ENCODE data around the gene LAMA3. TPM values are rescaled to one million over a fixed set of nuclear protein-coding genes. Genes with fewer than 3 reads are reported as not detected.

The LAMA3 gene
- total RNA-seq, 2 donors from 2014 or later: 0.58 to 1.3 TPM

GRCh38 chr18:23888881-23889280 lies 199.6 kb downstream of the LAMA3 start:
- H3K9me3 Mint-ChIP-seq: no peaks in the 10 kb centered on the region
- 83 to 93% methylated on average over 1 of the region's 1 CpG for WGBS, 2 experiments (ENCODE audit: insufficient coverage in 1 of 2, insufficient read length in 1 of 2)
- H3K4me1 Mint-ChIP-seq: peaks cover 38% of the 10 kb centered on the region

GRCh38 chr18:23889907-23890306 lies 200.7 kb downstream of the LAMA3 start:
- H3K9me3 ChIP-seq (ENCODE audit: control insufficient read depth, low read length): no peaks in the 10 kb centered on the region
- Mint-ChIP-seq H3K4me1 (peaks cover 38% of the 10 kb centered on the region), H3K27me3 (ENCODE audit: insufficient read depth) (no peaks in the 10 kb centered on the region), H3K36me3 (ENCODE audit: low read depth) (no peaks in the 10 kb centered on the region), H3K4me3 (no peak overlapping the region), H3K9me3 (no peaks in the 10 kb centered on the region), H3K27ac (no peak overlapping the region)
- no peak for TF ChIP-seq CTCF (conservative IDR thresholded peaks at IDR 0.05)
- no peaks in the 10 kb centered on the region for H3K4me1 ChIP-seq (ENCODE audit: control insufficient read depth, insufficient read depth, low read length)
- H3K4me3 ChIP-seq (ENCODE audit: low read length): no peak overlapping the region
- no peak for DNase-seq
- WGBS, 2 experiments (ENCODE audit: insufficient coverage in 1 of 2, insufficient read length in 1 of 2): 92 to 100% methylated on average over 1 to 5 of the region's 5 CpGs
- no peak overlapping the region for H3K9ac ChIP-seq (ENCODE audit: extremely low read depth, low read length, poor library complexity, severe bottlenecking)
- no peak overlapping the region for H3K27ac ChIP-seq (ENCODE audit: low read depth, low read length)
- no peaks in the 10 kb centered on the region for H3K27me3 ChIP-seq (ENCODE audit: control insufficient read depth, insufficient read depth, low read length, poor library complexity, severe bottlenecking)
- no peaks in the 10 kb centered on the region for H3K36me3 ChIP-seq (ENCODE audit: control insufficient read depth, insufficient read depth, low read length)

More at GRCh38 chr18:23888881-23889280, 199.6 kb downstream of the LAMA3 start:
- Histone ChIP-seq H3K9ac (ENCODE audit: extremely low read depth, low read length, poor library complexity, severe bottlenecking) (no peak overlapping the region), H3K36me3 (ENCODE audit: control insufficient read depth, insufficient read depth, low read length) (no peaks in the 10 kb centered on the region), H3K27me3 (ENCODE audit: control insufficient read depth, insufficient read depth, low read length, poor library complexity, severe bottlenecking) (no peaks in the 10 kb centered on the region), H3K4me1 (ENCODE audit: control insufficient read depth, insufficient read depth, low read length) (no peaks in the 10 kb centered on the region), H3K27ac (ENCODE audit: low read depth, low read length) (no peak overlapping the region), H3K9me3 (ENCODE audit: control insufficient read depth, low read length) (no peaks in the 10 kb centered on the region), H3K4me3 (ENCODE audit: low read length) (no peak overlapping the region)
- Mint-ChIP-seq H3K4me3 (no peak overlapping the region), H3K36me3 (ENCODE audit: low read depth) (no peaks in the 10 kb centered on the region), H3K27me3 (ENCODE audit: insufficient read depth) (no peaks in the 10 kb centered on the region), H3K27ac (no peak overlapping the region)
- no peak for TF ChIP-seq CTCF (conservative IDR thresholded peaks at IDR 0.05)
- no peak for DNase-seq

GRCh38 chr18:23890589-23890988 lies 201.3 kb downstream of the LAMA3 start:
- no peaks in the 10 kb centered on the region for H3K9me3 Mint-ChIP-seq
- no peak overlapping the region for H3K27ac Mint-ChIP-seq
- H3K27me3 Mint-ChIP-seq (ENCODE audit: insufficient read depth): no peaks in the 10 kb centered on the region
- H3K27me3 ChIP-seq (ENCODE audit: control insufficient read depth, insufficient read depth, low read length, poor library complexity, severe bottlenecking): no peaks in the 10 kb centered on the region
- H3K4me1 ChIP-seq (ENCODE audit: control insufficient read depth, insufficient read depth, low read length): no peaks in the 10 kb centered on the region
- no peak for DNase-seq
- H3K9ac ChIP-seq (ENCODE audit: extremely low read depth, low read length, poor library complexity, severe bottlenecking): no peak overlapping the region
- TF ChIP-seq CTCF (conservative IDR thresholded peaks at IDR 0.05): no peak
- no peaks in the 10 kb centered on the region for H3K9me3 ChIP-seq (ENCODE audit: control insufficient read depth, low read length)
- H3K27ac ChIP-seq (ENCODE audit: low read depth, low read length): no peak overlapping the region
- H3K36me3 ChIP-seq (ENCODE audit: control insufficient read depth, insufficient read depth, low read length): no peaks in the 10 kb centered on the region
- no peaks in the 10 kb centered on the region for H3K36me3 Mint-ChIP-seq (ENCODE audit: low read depth)
- no peak overlapping the region for H3K4me3 Mint-ChIP-seq
- no peak overlapping the region for H3K4me3 ChIP-seq (ENCODE audit: low read length)
- peaks cover 36% of the 10 kb centered on the region for H3K4me1 Mint-ChIP-seq

Measured in endodermal cell (in vitro differentiated cells).